H1 (cell line): ENCODE data around the gene TRAF1. TPM values are rescaled to one million over a fixed set of nuclear protein-coding genes. Genes with fewer than 3 reads are reported as not detected.
A peak's percentile ranks its signal among the peaks of the same experiment; 100 is the strongest.

ENCODE experiments used
- CTCF ChIA-PET: fragments of 300-600 bp; sonication (Branson Sonifier 250); formaldehyde crosslinking; loops from one replicate; lab custom pipeline; 2021; ENCODE audit not compliant: partially characterized antibody; lab: Charles Lee
- POLR2A ChIA-PET: fragments of 300-600 bp; sonication (Branson Sonifier 250); formaldehyde crosslinking; loops from one replicate; lab custom pipeline; 2021; ENCODE audit warnings: inconsistent platforms; ENCODE audit not compliant: partially characterized antibody; lab: Charles Lee
- DNase-seq, 2 experiments: peaks; one replicate each; pipeline versions ENCODE4 v3.0.0 to v3.0.0-alpha.2; 2010 to 2022; ENCODE audit warnings: low spot score in 2 of 2, low read depth in 1 of 2, mixed read lengths in 1 of 2
- FAIRE-seq: peaks from 2 replicates; lab custom pipeline; 2011; peaks lifted over from hg19 to GRCh38; lab: Jason Lieb, UNC
- H2AFZ ChIP-seq: 2 replicates; pipeline ENCODE4 v1.8.1; 2012; ENCODE audit warnings: low read length, inconsistent platforms
- H2AK5ac ChIP-seq: 2 replicates; pipeline ENCODE4 v1.6.1; 2013; ENCODE audit warnings: low read depth, low read length
- H2BK120ac ChIP-seq: replicated peaks from 2 replicates; pipeline ENCODE3; 2013; ENCODE audit warnings: low read depth, low read length, inconsistent platforms
- H2BK12ac ChIP-seq: 2 replicates; pipeline ENCODE4 v1.6.1; 2013; ENCODE audit warnings: low read depth, low read length
- H2BK15ac ChIP-seq: 2 replicates; pipeline ENCODE4 v1.6.1; 2013; ENCODE audit warnings: low read length
- H2BK20ac ChIP-seq: 2 replicates; pipeline ENCODE4 v1.6.1; 2013; ENCODE audit warnings: low read length
- H2BK5ac ChIP-seq: 2 replicates; pipeline ENCODE4 v1.6.1; 2013; ENCODE audit warnings: low read depth, low read length
- H3K14ac ChIP-seq: 2 replicates; pipeline ENCODE4 v1.6.1; 2013; ENCODE audit warnings: inconsistent platforms; ENCODE audit not compliant: insufficient read length
- H3K18ac ChIP-seq: 2 replicates; pipeline ENCODE4 v1.6.1; 2013; ENCODE audit warnings: low read length; ENCODE audit errors: extremely low read depth
- H3K23ac ChIP-seq: 2 replicates; pipeline ENCODE4 v1.6.1; 2013; ENCODE audit warnings: inconsistent platforms; ENCODE audit not compliant: insufficient read length
- H3K23me2 ChIP-seq: 2 replicates; pipeline ENCODE4 v1.6.1; 2013; ENCODE audit warnings: low read depth, low read length
- H3K27ac ChIP-seq: 2 replicates; pipeline ENCODE4 v1.6.1; 2011; ENCODE audit warnings: low read depth, low read length, inconsistent platforms
- H3K27me3 ChIP-seq, 4 experiments: replicated peaks in 1 of 4; 1 replicate in 1 of 4; 2 replicates in 3 of 4; pipeline versions ENCODE4 v1.6.1 to v1.8.1; 2011 to 2013; ENCODE audit warnings: low read length in 3 of 4, mild to moderate bottlenecking in 3 of 4, inconsistent platforms in 2 of 4, mixed read lengths in 2 of 4, moderate library complexity in 1 of 4; ENCODE audit not compliant: control insufficient read depth in 3 of 4, insufficient read depth in 3 of 4; ENCODE audit errors: extremely low read depth in 1 of 4
- H3K36me3 ChIP-seq, 4 experiments: 2 replicates each; pipeline versions ENCODE4 v1.6.1 to v1.8.1; 2011 to 2013; ENCODE audit warnings: mild to moderate bottlenecking in 4 of 4, low read length in 3 of 4, moderate library complexity in 2 of 4, control low read depth in 1 of 4, inconsistent platforms in 1 of 4; ENCODE audit not compliant: insufficient read depth in 4 of 4, control insufficient read depth in 2 of 4
- H3K4ac ChIP-seq: replicated peaks from 2 replicates; pipeline ENCODE3; 2013; ENCODE audit warnings: low read length, low read depth, mixed read lengths, inconsistent platforms; ENCODE audit not compliant: insufficient read length
- H3K4me1 ChIP-seq, 4 experiments: replicated peaks in 1 of 4; 1 replicate in 1 of 4; 2 replicates in 3 of 4; pipeline versions ENCODE4 v1.6.1 to v1.8.1; 2011 to 2013; ENCODE audit warnings: low read length in 3 of 4, inconsistent platforms in 2 of 4, mixed read lengths in 1 of 4; ENCODE audit not compliant: insufficient read depth in 4 of 4, control insufficient read depth in 3 of 4
- H3K4me2 ChIP-seq, 2 experiments: 2 replicates each; pipeline versions ENCODE4 v1.6.1 to v1.8.1; 2011 to 2013; ENCODE audit warnings: low read depth in 2 of 2, low read length in 2 of 2, control low read depth in 1 of 2, inconsistent platforms in 1 of 2, mild to moderate bottlenecking in 1 of 2; ENCODE audit not compliant: insufficient read depth in 1 of 2
- H3K4me3 ChIP-seq, 4 experiments: fragments of 200-600, 300-600 bp in 1 of 4; sonication (generic), shearing (Covaris generic), sonication (Bioruptor Twin) in 1 of 4; 2 replicates each; pipeline versions ENCODE4 v1.5.1 to v1.8.1; 2011 to 2016; ENCODE audit warnings: low read length in 4 of 4, low read depth in 3 of 4, control low read depth in 2 of 4, inconsistent platforms in 2 of 4, mild to moderate bottlenecking in 2 of 4, mixed read lengths in 1 of 4, moderate library complexity in 1 of 4; ENCODE audit not compliant: insufficient read depth in 2 of 4; ENCODE audit errors: extremely low read depth in 1 of 4
- H3K56ac ChIP-seq: replicated peaks from 2 replicates; pipeline ENCODE3; 2013; ENCODE audit warnings: low read depth, mild to moderate bottlenecking, mixed read lengths, low read length, inconsistent platforms; ENCODE audit not compliant: insufficient read length
- H3K79me1 ChIP-seq: 2 replicates; pipeline ENCODE4 v1.6.1; 2013; ENCODE audit warnings: low read depth, low read length, control low read depth
- H3K79me2 ChIP-seq, 2 experiments: 2 replicates each; pipeline versions ENCODE4 v1.6.1 to v1.8.1; 2012 to 2013; ENCODE audit warnings: low read length in 2 of 2, mild to moderate bottlenecking in 2 of 2, inconsistent platforms in 1 of 2; ENCODE audit not compliant: insufficient read depth in 2 of 2, control insufficient read depth in 1 of 2
- H3K9ac ChIP-seq, 4 experiments: replicated peaks in 1 of 4; 1 replicate in 1 of 4; 2 replicates in 3 of 4; pipeline versions ENCODE4 v1.6.1 to v1.8.1; 2011 to 2013; ENCODE audit warnings: low read depth in 3 of 4, low read length in 3 of 4, control low read depth in 2 of 4, mild to moderate bottlenecking in 2 of 4, moderate library complexity in 2 of 4, inconsistent platforms in 1 of 4; ENCODE audit errors: extremely low read depth in 1 of 4
- H3K9me3 ChIP-seq, 2 experiments: 2 replicates each; pipeline versions ENCODE4 v1.6.1 to v1.8.1; 2012 to 2013; ENCODE audit warnings: mild to moderate bottlenecking in 2 of 2, moderate library complexity in 2 of 2, control low read depth in 1 of 2, inconsistent platforms in 1 of 2, low read depth in 1 of 2, low read length in 1 of 2, mixed read lengths in 1 of 2; ENCODE audit not compliant: insufficient read depth in 2 of 2
- H4K20me1 ChIP-seq, 2 experiments: replicated peaks in 1 of 2; 2 replicates each; pipeline versions ENCODE3 to v1.8.1; 2011 to 2013; ENCODE audit warnings: inconsistent platforms in 2 of 2, low read length in 2 of 2, mild to moderate bottlenecking in 1 of 2; ENCODE audit not compliant: insufficient read depth in 2 of 2, control insufficient read depth in 1 of 2
- H4K5ac ChIP-seq: 2 replicates; pipeline ENCODE4 v1.6.1; 2013; ENCODE audit warnings: low read length, low read depth, mixed read lengths, inconsistent platforms; ENCODE audit not compliant: insufficient read length
- H4K8ac ChIP-seq: 2 replicates; pipeline ENCODE4 v1.8.0; 2013; ENCODE audit warnings: mild to moderate bottlenecking, moderate library complexity, low read length, inconsistent platforms; ENCODE audit not compliant: insufficient read depth; ENCODE audit errors: extremely low read depth
- H4K91ac ChIP-seq: replicated peaks from 2 replicates; pipeline ENCODE3; 2013; ENCODE audit warnings: low read length, mixed read lengths, inconsistent platforms; ENCODE audit not compliant: insufficient read length
- CHD1 ChIP-seq: IDR thresholded peaks from 2 replicates; pipeline ENCODE4 v1.6.1; 2012; ENCODE audit warnings: low read depth, low read length, improper control_type of control experiment
- CHD2 ChIP-seq: IDR thresholded peaks from 2 replicates; pipeline ENCODE4 v1.6.1; 2012; ENCODE audit warnings: low read length, improper control_type of control experiment
- GABPA ChIP-seq: IDR thresholded peaks from 2 replicates; pipeline ENCODE4 v1.6.1; 2011; ENCODE audit warnings: mild to moderate bottlenecking, low read length, moderate library complexity, borderline replicate concordance; ENCODE audit not compliant: insufficient read depth
- HDAC2 ChIP-seq, 2 experiments: fragments of 300-600 bp in 1 of 2; sonication (generic) in 1 of 2; IDR thresholded peaks; 2 replicates each; pipeline ENCODE4 v1.6.1; 2011 to 2012; ENCODE audit warnings: low read depth in 2 of 2, low read length in 2 of 2, mild to moderate bottlenecking in 2 of 2, moderate library complexity in 2 of 2, borderline replicate concordance in 1 of 2, inconsistent platforms in 1 of 2
- KDM1A ChIP-seq: fragments of 200-600, 300-600 bp; sonication (generic); IDR thresholded peaks from 2 replicates; pipeline ENCODE4 v1.7.1; 2016; ENCODE audit warnings: mild to moderate bottlenecking, low read length, borderline replicate concordance
- KDM5A ChIP-seq: fragments of 200-600 bp; IDR thresholded peaks from 2 replicates; pipeline ENCODE4 v1.7.1; 2012; ENCODE audit warnings: mild to moderate bottlenecking, low read length, inconsistent platforms, mixed read lengths
- NRF1 ChIP-seq: IDR thresholded peaks from 2 replicates; pipeline ENCODE4 v1.6.1; 2011; ENCODE audit warnings: mild to moderate bottlenecking, low read depth, low read length, improper control_type of control experiment
- RNF2 ChIP-seq: fragments of 200-900, 300-1000 bp; sonication (generic); IDR thresholded peaks from 2 replicates; pipeline ENCODE4 v1.7.1; 2016; ENCODE audit warnings: borderline replicate concordance, low read depth, mild to moderate bottlenecking, antibody characterized with exemption, low read length; ENCODE audit not compliant: poor library complexity, severe bottlenecking; ENCODE audit errors: missing control alignments
- RXRA ChIP-seq: IDR thresholded peaks from 2 replicates; pipeline ENCODE4 v1.6.1; 2011; ENCODE audit warnings: low read depth, mild to moderate bottlenecking, low read length, moderate library complexity; ENCODE audit not compliant: insufficient read depth
- SIRT6 ChIP-seq: IDR thresholded peaks from one replicate; pipeline ENCODE4 v1.7.1; 2012; ENCODE audit warnings: low read length, inconsistent platforms
- SIX5 ChIP-seq: IDR thresholded peaks from 2 replicates; pipeline ENCODE4 v1.6.1; 2011; ENCODE audit warnings: mild to moderate bottlenecking, low read depth, low read length
- TAF1 ChIP-seq: IDR thresholded peaks from 2 replicates; pipeline ENCODE4 v1.6.1; 2011; ENCODE audit warnings: mild to moderate bottlenecking, low read depth, low read length
- USF2 ChIP-seq: IDR thresholded peaks from 2 replicates; pipeline ENCODE4 v1.6.1; 2011; ENCODE audit warnings: low read length, improper control_type of control experiment
- WGBS, 2 experiments: shearing (Covaris generic) in 1 of 2; methylation state at CpG; one replicate each; pipeline versions ENCODE4 v1.1.6 to v1.1.7; 2013 to 2015; ENCODE audit warnings: low lambda C conversion rate in 2 of 2, mixed read lengths in 2 of 2, inconsistent platforms in 1 of 2, low coverage in 1 of 2, missing lambda C conversion rate in 1 of 2; ENCODE audit not compliant: insufficient replicate concordance in 2 of 2, insufficient coverage in 1 of 2, insufficient read length in 1 of 2; ENCODE audit errors: extremely low coverage in 1 of 2, missing lambda C conversion rate in 1 of 2; 5-methylcytosine and 5-hydroxymethylcytosine counted together
- polyA plus RNA-seq, 7 experiments: library from polyadenylated mRNA; depleted of rRNA in 3 of 7; stranded (reverse) in 5 of 7; unstranded in 2 of 7; fragments of >200 nt in 5 of 7; fragments of 200-250 nt in 2 of 7; gene quantifications; 1 replicate in 5 of 7; 2 replicates in 1 of 7; 4 replicates in 1 of 7; pipeline versions ENCODE4 v1.2.1 to v1.2.3, GENCODE V29; 2011 to 2013; ENCODE audit warnings: missing spikeins in 2 of 7, mixed read lengths in 2 of 7
- total RNA-seq: library from RNA; stranded (reverse); fragmentation: NEBNext Ultra II Directional; extraction: Animal tissue kit (Norgen Biotek cat#: 25700); gene quantifications from 2 replicates; pipeline ENCODE4 v1.2.1, GENCODE V29; 2021

TRAF1 gene
- total and polyA plus RNA-seq, 2 of the 8 experiments (the other 6 are each of a cell fraction or from before 2014, with no cell fraction given): 1.6 to 3.2 TPM

GRCh38 chr9:120920806-120921178 is 5.8 kb downstream of the TRAF1 start:
- no peaks in the 10 kb centered on the region for H3K79me1 ChIP-seq
- no peaks in the 10 kb centered on the region for H4K20me1 ChIP-seq
- no peak for FAIRE-seq
- no peak overlapping the region for H3K9ac ChIP-seq
- H3K18ac ChIP-seq: no peak overlapping the region
- H3K4me3 ChIP-seq: no peak overlapping the region
- no peak overlapping the region for H3K14ac ChIP-seq
- no peaks in the 10 kb centered on the region; a peak in 1 of 7 replicates for H3K27me3 ChIP-seq
- no peak overlapping the region for H3K23ac ChIP-seq
- H2BK5ac ChIP-seq: no peak overlapping the region
- H4K8ac ChIP-seq: no peak overlapping the region
- 0 out of 2 replicates have a peak overlapping the region, but pooled peaks have one; percentile 23 for H2BK15ac ChIP-seq
- no peaks in the 10 kb centered on the region for H3K79me2 ChIP-seq
- POLR2A ChIA-PET: no interaction called here
- WGBS, 2 experiments: 73% methylated on average over 3 of the region's 3 CpGs; no CpG with 5 or more reads in 1 of the 2 experiments
- H3K56ac ChIP-seq: no peak overlapping the region
- H3K27ac ChIP-seq: no peak overlapping the region
- H2BK12ac ChIP-seq: no peak overlapping the region
- no peak overlapping the region for H4K5ac ChIP-seq
- peaks cover 0 to 15% (median 5%) of the 10 kb centered on the region in 4 experiments; a peak in 6 of 7 replicates for H3K4me1 ChIP-seq
- 0 out of 2 replicates have a peak overlapping the region, but pooled peaks have one; percentile 5 for H2AK5ac ChIP-seq
- H2AFZ ChIP-seq: no peak overlapping the region
- no peak for DNase-seq
- no peak overlapping the region for H2BK20ac ChIP-seq
- H4K91ac ChIP-seq: no peak overlapping the region
- CTCF ChIA-PET: interaction anchor here (0.9 to 3.0 kb wide), 10 partner anchors 8 to 61 kb away, joined by 3 to 15 read pairs (median 3); no protein-coding TSS in a partner anchor
- no peaks in the 10 kb centered on the region for H3K9me3 ChIP-seq
- no peak overlapping the region for H3K4me2 ChIP-seq
- no peaks in the 10 kb centered on the region; a peak in 1 of 8 replicates for H3K36me3 ChIP-seq
- H3K4ac ChIP-seq: no peak overlapping the region
- no peaks in the 10 kb centered on the region for H3K23me2 ChIP-seq
- H2BK120ac ChIP-seq: no peak overlapping the region
- no peak for TF ChIP-seq SIRT6
- no peak for TF ChIP-seq NRF1
- no peak for TF ChIP-seq HDAC2 (IDR thresholded peaks at IDR 0.05; ENCODE audit: borderline replicate concordance in 1 of 2, low read depth in 2 of 2, low read length in 2 of 2)
- TF ChIP-seq USF2: no peak
- no peak for TF ChIP-seq KDM1A
- no peak for TF ChIP-seq RXRA
- TF ChIP-seq TAF1: no peak
- no peak for TF ChIP-seq RNF2
- TF ChIP-seq GABPA: no peak
- no peak for TF ChIP-seq CHD1
- no peak for TF ChIP-seq SIX5
- no peak for TF ChIP-seq KDM5A
- TF ChIP-seq CHD2: no peak
